Keratinocyte (primary cell): ENCODE measurements around the gene LRRC4C.

Experiments used
- CTCF ChIP-seq, 3 experiments: IDR thresholded peaks in 1 of 3; conservative IDR thresholded peaks in 1 of 3; optimal IDR thresholded peaks in 1 of 3; 2 replicates in 2 of 3; 3 replicates in 1 of 3; pipeline versions ENCODE3 to v1.5.1; 2011; ENCODE audit warnings: low read length in 3 of 3, mild to moderate bottlenecking in 3 of 3, moderate library complexity in 2 of 3, control low read depth in 1 of 3, inconsistent platforms in 1 of 3; ENCODE audit not compliant: insufficient read depth in 2 of 3; ENCODE audit errors: extremely low read depth in 1 of 3
- EZH2 ChIP-seq: IDR thresholded peaks from one replicate; pipeline ENCODE4 v1.6.1; 2012; ENCODE audit warnings: inconsistent platforms, mild to moderate bottlenecking, low read length, moderate library complexity

GRCh38 chr11:40819230-40819629 lies 640.2 kb downstream of the LRRC4C start:
- TF ChIP-seq CTCF (optimal IDR thresholded peaks at IDR 0.05 in 1 of 3, IDR thresholded peaks at IDR 0.05 in 1 of 3, conservative IDR thresholded peaks at IDR 0.05 in 1 of 3; ENCODE audit: extremely low read depth in 1 of 3, insufficient read depth in 2 of 3, low read length in 3 of 3) (no peak), EZH2 (no peak)
